ENCODE results near the gene MED29. TPM values are rescaled to one million over a fixed set of nuclear protein-coding genes. Genes with fewer than 3 reads are reported as not detected.

The MED29 gene
- total and polyA plus RNA-seq, 10 of the 15 experiments (the other 5 are each of a cell fraction or from before 2014, with no cell fraction given): 3.2 to 36.6 (median 22.8) TPM

DNA sequence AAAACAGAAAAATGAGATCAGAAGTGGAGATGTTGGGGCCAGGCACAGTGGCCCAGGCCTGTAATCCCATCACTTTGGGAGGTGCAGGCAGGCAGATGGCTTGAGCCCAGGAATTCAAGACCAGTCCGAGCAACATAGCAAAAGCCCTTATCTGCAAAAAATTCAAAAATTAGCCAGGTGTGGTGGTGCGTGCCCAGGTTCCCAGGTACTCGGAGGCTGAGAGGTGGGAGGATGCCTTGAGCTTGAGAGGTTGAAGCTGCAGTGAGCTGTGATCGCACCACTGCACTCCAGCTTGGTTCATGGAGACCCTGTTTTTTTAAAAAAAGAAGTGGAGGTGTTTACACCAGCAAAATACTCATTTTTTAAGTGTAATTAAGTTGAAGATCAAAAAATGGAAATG, 8.9 kb downstream of the MED29 start:
- ChIA-PET SMC1A (ENCODE audit: uncharacterized antibody, unreplicated experiment) (interaction anchor here (1.1 to 8.7 kb wide), 2 partner anchors 12 to 30 kb away, joined by 3 to 146 read pairs; partner anchors contain the start of gene PLEKHG2), RAD21 (ENCODE audit: unreplicated experiment) (interaction anchor here (6.7 kb wide), 1 partner anchor 12 kb away, joined by 159 read pairs; the partner anchor contains the start of gene PLEKHG2), POLR2A (interaction anchor here (1.9 to 2.9 kb wide), 2 partner anchors 12 to 36 kb away, joined by 13 to 37 read pairs; partner anchors contain the start of genes PLEKHG2 and RPS16), CTCF (interaction anchor here (0.8 to 7.4 kb wide), 3 partner anchors 9 to 133 kb away, joined by 3 to 218 read pairs (median 20); partner anchors contain the start of genes EID2B, MED29, PAF1 and PLEKHG2)
- WGBS (ENCODE audit: insufficient coverage, insufficient replicate concordance, low lambda C conversion rate, missing lambda C conversion rate): 50% methylated on average over 4 of the region's 4 CpGs
- Histone ChIP-seq H3K36me3 (ENCODE audit: control insufficient read depth in 2 of 2, insufficient read depth in 2 of 2, low read length in 1 of 2) (peaks cover 0 to 7% of the 10 kb centered on the region in 2 experiments; a peak in 2 of 4 replicates), H3K27ac (ENCODE audit: control insufficient read depth, insufficient read depth) (peak overlapping the region; percentile 65), H4K20me1 (ENCODE audit: control insufficient read depth, insufficient read depth) (no peaks in the 10 kb centered on the region), H3K9me3 (replicated peaks; ENCODE audit: control insufficient read depth, insufficient read depth, low read length) (no peaks in the 10 kb centered on the region), H3K4me3 (no peak overlapping the region), H3K4me1 (ENCODE audit: control insufficient read depth, insufficient read depth, low read length) (peaks cover 69% of the 10 kb centered on the region), H3K27me3 (replicated peaks in 1 of 2; ENCODE audit: control insufficient read depth in 2 of 2, insufficient read depth in 2 of 2, low read length in 1 of 2) (no peaks in the 10 kb centered on the region), H3K9ac (ENCODE audit: control insufficient read depth, insufficient read depth, low read length) (no peak overlapping the region), H3K4me2 (ENCODE audit: control insufficient read depth, insufficient read depth) (no peak overlapping the region), H3K79me2 (ENCODE audit: control insufficient read depth, insufficient read depth, low read length) (peaks cover 25% of the 10 kb centered on the region), H2AFZ (ENCODE audit: control insufficient read depth, low read depth, low read length) (no peak overlapping the region)
- ATAC-seq (no peak), FAIRE-seq (no peak), DNase-seq (ENCODE audit: low read depth, low spot score) (no peak)
- in situ Hi-C loops (cut with MboI): no loop called here
- intact Hi-C loops (cut with micrococcal nuclease; ENCODE audit: unreplicated experiment): loop anchor here (10.0 kb wide), 1 partner anchor 425 kb away; the partner anchor contains the start of gene FBXO17
- no TSS peak for BruUV-seq (replicated peaks)
- no peak for TF ChIP-seq SUZ12 (IDR thresholded peaks at IDR 0.05; ENCODE audit: unreplicated experiment)
- TF ChIP-seq YBX1 (IDR thresholded peaks at IDR 0.05): no peak
- no peak for TF ChIP-seq HCFC1 (IDR thresholded peaks at IDR 0.05; ENCODE audit: low read length)

DNA sequence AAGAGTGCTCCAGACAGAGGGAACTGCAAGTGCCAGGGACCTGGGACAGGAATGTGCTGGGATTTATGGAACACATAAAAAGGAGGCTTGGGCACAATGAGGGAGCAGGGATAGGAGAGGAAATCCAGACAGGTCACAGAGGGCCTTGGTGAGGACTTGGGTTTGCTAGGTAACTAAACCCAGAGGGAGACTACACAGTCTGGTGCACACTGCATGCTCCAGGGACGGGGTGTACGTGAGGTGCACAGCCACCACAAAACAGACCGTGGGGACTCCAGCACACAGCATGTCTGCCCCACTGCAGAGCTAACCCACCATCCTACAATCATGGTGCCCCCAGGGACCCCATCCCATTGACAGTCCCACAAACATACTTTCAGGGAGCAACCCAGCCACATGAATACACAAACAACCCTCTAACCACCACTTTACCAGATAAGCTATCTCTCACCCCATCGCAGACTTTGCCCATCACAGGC, 9.9 kb downstream of the MED29 start:
- Histone ChIP-seq H2AFZ (ENCODE audit: control insufficient read depth, low read depth, low read length) (peak overlapping the region; percentile 40), H3K36me3 (ENCODE audit: control insufficient read depth in 2 of 2, insufficient read depth in 2 of 2, low read length in 1 of 2) (peaks cover 0 to 5% of the 10 kb centered on the region in 2 experiments; a peak in 1 of 4 replicates), H3K4me3 (peak overlapping the region; percentile 9; the same call in 1 of the 2 replicates), H3K4me1 (ENCODE audit: control insufficient read depth, insufficient read depth, low read length) (peaks cover 77% of the 10 kb centered on the region), H3K9ac (ENCODE audit: control insufficient read depth, insufficient read depth, low read length) (peak overlapping the region; percentile 90), H3K27ac (ENCODE audit: control insufficient read depth, insufficient read depth) (peak overlapping the region; percentile 100), H3K79me2 (ENCODE audit: control insufficient read depth, insufficient read depth, low read length) (peaks cover 31% of the 10 kb centered on the region), H3K9me3 (replicated peaks; ENCODE audit: control insufficient read depth, insufficient read depth, low read length) (no peaks in the 10 kb centered on the region), H3K4me2 (ENCODE audit: control insufficient read depth, insufficient read depth) (peak overlapping the region; percentile 100), H4K20me1 (ENCODE audit: control insufficient read depth, insufficient read depth) (no peaks in the 10 kb centered on the region), H3K27me3 (replicated peaks in 1 of 2; ENCODE audit: control insufficient read depth in 2 of 2, insufficient read depth in 2 of 2, low read length in 1 of 2) (no peaks in the 10 kb centered on the region)
- 0% methylated on average over 4 of the region's 4 CpGs for WGBS (ENCODE audit: insufficient coverage, insufficient replicate concordance, low lambda C conversion rate, missing lambda C conversion rate)
- ChIA-PET CTCF (interaction anchor here (1.0 to 7.4 kb wide), 4 partner anchors 8 to 132 kb away, joined by 4 to 218 read pairs (median 14); partner anchors contain the start of genes EID2B and PLEKHG2), SMC1A (ENCODE audit: uncharacterized antibody, unreplicated experiment) (interaction anchor here (0.8 to 8.7 kb wide), 3 partner anchors 11 to 844 kb away, joined by 3 to 146 read pairs (median 3); partner anchors contain the start of gene PLEKHG2), RAD21 (ENCODE audit: unreplicated experiment) (interaction anchor here (0.5 to 6.7 kb wide), 7 partner anchors 10 to 163 kb away, joined by 3 to 159 read pairs (median 4); partner anchors contain the start of genes EID2B, MED29, PAF1 and PLEKHG2), POLR2A (interaction anchor here (0.7 to 2.9 kb wide), 7 partner anchors 10 to 445 kb away, joined by 3 to 37 read pairs (median 12); partner anchors contain the start of genes FBL, MED29, PAF1 and PLEKHG2)
- TSS peak; percentile 88 for BruUV-seq (replicated peaks)
- DNase-seq (ENCODE audit: low read depth, low spot score) (no peak), ATAC-seq (peak; percentile 8), FAIRE-seq (no peak)
- in situ Hi-C loops (cut with MboI): no loop called here
- intact Hi-C loops (cut with micrococcal nuclease; ENCODE audit: unreplicated experiment): loop anchor here (1.0 to 10.0 kb wide), 2 partner anchors 11 to 426 kb away; partner anchors contain the start of genes FBXO17 and PLEKHG2
- TF ChIP-seq IKZF2 (IDR thresholded peaks at IDR 0.05) (0 out of 4 replicates have a peak, but pooled peaks of 1 of the 2 experiments have one; percentile 25), MYB (IDR thresholded peaks at IDR 0.05; ENCODE audit: borderline replicate concordance, low read depth, low read length) (no peak), BMI1 (IDR thresholded peaks at IDR 0.05; ENCODE audit: borderline replicate concordance) (peak; percentile 10; the same call in 1 of the 2 replicates), SPI1 (IDR thresholded peaks at IDR 0.05; ENCODE audit: borderline replicate concordance, insufficient read depth, low read depth, low read length) (0 out of 2 replicates have a peak, but pooled peaks have one; percentile 0), ZNF207 (IDR thresholded peaks at IDR 0.05; ENCODE audit: borderline replicate concordance) (no peak), CHD1 (IDR thresholded peaks at IDR 0.05; ENCODE audit: low read depth, low read length) (0 out of 2 replicates have a peak, but pooled peaks have one; percentile 61), DPF2 (IDR thresholded peaks at IDR 0.05) (peak; percentile 10; the same call in 1 of the 2 replicates), HDAC2 (IDR thresholded peaks at IDR 0.05) (no peak), PAX5 (IDR thresholded peaks at IDR 0.05; ENCODE audit: borderline replicate concordance, low read depth, low read length) (peak; percentile 4; the same call in 1 of the 2 replicates), HDGF (IDR thresholded peaks at IDR 0.05) (peak; percentile 95), MEF2B (IDR thresholded peaks at IDR 0.05; ENCODE audit: partially characterized antibody, poor library complexity, severe bottlenecking) (peak; percentile 83), LARP7 (IDR thresholded peaks at IDR 0.05) (no peak; the same call in 1 of the 2 replicates)
- TF ChIP-seq, protein P1, sequence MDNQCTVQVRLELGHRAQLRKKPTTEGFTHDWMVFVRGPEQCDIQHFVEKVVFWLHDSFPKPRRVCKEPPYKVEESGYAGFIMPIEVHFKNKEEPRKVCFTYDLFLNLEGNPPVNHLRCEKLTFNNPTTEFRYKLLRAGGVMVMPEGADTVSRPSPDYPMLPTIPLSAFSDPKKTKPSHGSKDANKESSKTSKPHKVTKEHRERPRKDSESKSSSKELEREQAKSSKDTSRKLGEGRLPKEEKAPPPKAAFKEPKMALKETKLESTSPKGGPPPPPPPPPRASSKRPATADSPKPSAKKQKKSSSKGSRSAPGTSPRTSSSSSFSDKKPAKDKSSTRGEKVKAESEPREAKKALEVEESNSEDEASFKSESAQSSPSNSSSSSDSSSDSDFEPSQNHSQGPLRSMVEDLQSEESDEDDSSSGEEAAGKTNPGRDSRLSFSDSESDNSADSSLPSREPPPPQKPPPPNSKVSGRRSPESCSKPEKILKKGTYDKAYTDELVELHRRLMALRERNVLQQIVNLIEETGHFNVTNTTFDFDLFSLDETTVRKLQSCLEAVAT (IDR thresholded peaks at IDR 0.05): peak; percentile 97

All from GM12878 (cell line).